ENCODE data around the gene ATP1B2. TPM values are rescaled to one million over a fixed set of nuclear protein-coding genes. Genes with fewer than 3 reads are reported as not detected.

ATP1B2 gene
- total and polyA plus RNA-seq, 10 donors = 0.26 to 10.1 (median 4.2) TPM

DNA sequence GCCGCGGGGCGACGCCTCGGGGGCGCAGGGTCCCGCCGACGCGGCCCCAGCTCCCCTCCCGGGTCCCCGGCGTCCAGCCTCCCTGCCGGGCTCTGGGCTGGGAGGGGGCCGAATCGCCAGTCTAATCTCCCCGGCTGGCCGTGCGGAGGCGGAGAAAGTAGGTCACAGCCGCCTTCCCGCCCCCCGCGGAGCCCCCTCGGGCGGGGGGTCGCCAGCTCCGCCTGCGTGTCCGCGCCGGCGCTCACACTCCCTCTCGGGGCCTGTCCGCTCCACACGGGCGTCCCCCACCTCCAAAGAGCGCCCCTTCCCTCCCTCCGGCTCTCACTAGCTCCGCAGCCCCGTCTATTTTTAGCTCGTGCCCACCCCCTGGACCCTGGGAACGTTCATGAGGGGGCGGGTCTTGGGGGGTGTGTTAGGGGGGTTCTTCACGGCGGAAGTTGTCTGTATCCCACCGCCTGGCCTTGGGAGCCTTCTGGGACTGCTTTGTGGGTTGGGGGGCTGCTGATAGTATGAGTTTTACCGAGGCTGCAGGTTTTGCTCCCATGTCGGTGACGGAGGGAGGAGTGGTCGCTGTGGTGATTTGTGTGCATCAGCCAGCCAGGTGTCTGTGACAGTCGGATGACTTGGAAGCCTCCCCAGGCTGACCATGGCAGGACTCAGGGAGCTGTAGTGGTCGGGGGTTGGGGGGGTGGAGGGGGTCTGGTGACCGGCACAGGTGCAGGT, 1.1 kb downstream of the ATP1B2 start:
- peak overlapping the region; percentile 37 to 76 (median 52) for H3K4me3 ChIP-seq
- DNase-seq = no peak
- TF ChIP-seq, protein P1, sequence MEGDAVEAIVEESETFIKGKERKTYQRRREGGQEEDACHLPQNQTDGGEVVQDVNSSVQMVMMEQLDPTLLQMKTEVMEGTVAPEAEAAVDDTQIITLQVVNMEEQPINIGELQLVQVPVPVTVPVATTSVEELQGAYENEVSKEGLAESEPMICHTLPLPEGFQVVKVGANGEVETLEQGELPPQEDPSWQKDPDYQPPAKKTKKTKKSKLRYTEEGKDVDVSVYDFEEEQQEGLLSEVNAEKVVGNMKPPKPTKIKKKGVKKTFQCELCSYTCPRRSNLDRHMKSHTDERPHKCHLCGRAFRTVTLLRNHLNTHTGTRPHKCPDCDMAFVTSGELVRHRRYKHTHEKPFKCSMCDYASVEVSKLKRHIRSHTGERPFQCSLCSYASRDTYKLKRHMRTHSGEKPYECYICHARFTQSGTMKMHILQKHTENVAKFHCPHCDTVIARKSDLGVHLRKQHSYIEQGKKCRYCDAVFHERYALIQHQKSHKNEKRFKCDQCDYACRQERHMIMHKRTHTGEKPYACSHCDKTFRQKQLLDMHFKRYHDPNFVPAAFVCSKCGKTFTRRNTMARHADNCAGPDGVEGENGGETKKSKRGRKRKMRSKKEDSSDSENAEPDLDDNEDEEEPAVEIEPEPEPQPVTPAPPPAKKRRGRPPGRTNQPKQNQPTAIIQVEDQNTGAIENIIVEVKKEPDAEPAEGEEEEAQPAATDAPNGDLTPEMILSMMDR (IDR thresholded peaks at IDR 0.05 in 8 of 11, conservative IDR thresholded peaks at IDR 0.05 in 3 of 11) = no peak
- TF ChIP-seq POLR2A (IDR thresholded peaks at IDR 0.05) (no peak), POLR2AphosphoS5 (IDR thresholded peaks at IDR 0.05) (no peak)
- 6 to 13% (median 7%) methylated on average over 26 to 54 of the region's 54 CpGs for WGBS, 5 donors
- intact Hi-C loops (cut with DNase I; ENCODE audit: low total_unique reads) = no loop called here
- H3K27me3 ChIP-seq (replicated peaks in 1 of 7) = peaks cover 0 to 66% (median 34%) of the 10 kb centered on the region in 7 donors
- peak overlapping the region in 7 of 8 donors; percentile 30 to 64 (median 46) for H3K27ac ChIP-seq
- H3K36me3 ChIP-seq = no peaks in the 10 kb centered on the region
- no peaks in the 10 kb centered on the region for H3K9me3 ChIP-seq
- H3K4me1 ChIP-seq = peaks cover 9 to 29% (median 22%) of the 10 kb centered on the region in 6 donors

DNA sequence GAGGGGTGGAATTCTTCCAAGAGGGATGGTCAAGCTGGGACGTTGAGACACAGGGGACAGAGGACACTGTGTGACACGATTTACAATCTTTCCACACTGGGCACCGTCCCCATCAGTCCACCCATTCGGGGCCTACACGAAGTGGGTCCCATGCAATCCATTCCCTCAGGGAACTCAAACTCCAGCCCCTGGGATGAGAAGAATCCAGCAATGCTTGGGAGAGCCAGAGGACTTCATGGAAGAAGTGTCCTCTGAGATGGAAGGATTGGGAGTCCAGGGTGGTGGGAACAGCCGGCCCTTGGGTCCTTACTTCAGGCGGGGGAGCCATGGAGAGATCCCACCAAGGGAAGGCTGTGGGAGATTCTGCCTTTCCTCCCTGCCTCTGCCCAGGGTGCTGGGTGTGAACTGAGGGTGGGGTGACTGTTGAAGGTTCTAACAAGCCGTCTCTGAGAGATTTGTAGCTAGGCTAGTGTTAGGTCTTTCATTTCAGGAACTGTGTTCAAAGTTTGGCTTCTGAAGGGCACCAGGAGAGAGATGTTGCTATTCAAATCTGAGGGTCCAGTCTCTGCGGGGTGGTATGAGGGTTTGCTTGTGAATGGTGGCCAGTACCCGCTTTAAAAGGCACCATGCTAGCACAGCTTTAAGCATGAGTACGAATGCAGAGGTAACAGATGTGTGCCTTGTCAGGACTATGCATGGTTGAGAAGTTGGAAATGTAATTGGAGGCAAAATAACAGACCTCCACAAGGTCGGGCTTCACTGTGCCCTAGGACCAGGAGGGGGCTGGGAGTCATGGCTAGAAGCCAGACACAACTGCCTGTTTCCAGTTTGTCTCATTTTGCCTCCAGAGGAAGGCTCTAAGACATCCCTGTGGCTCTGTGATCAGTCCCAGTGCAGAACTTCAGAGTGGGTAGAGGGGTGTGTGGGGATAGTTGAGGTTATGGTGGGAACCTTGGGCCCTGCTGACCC, 1.9 kb downstream of the ATP1B2 start:
- 75 to 80% (median 75%) methylated on average over 10 to 12 of the region's 12 CpGs for WGBS, 5 donors
- TF ChIP-seq POLR2AphosphoS5 (IDR thresholded peaks at IDR 0.05) = no peak
- no peak for TF ChIP-seq POLR2A (IDR thresholded peaks at IDR 0.05)
- TF ChIP-seq, protein P1 (IDR thresholded peaks at IDR 0.05 in 8 of 11, conservative IDR thresholded peaks at IDR 0.05 in 3 of 11) = no peak
- intact Hi-C loops (cut with DNase I; ENCODE audit: low total_unique reads) = no loop called here
- H3K4me3 ChIP-seq = peak overlapping the region in 1 of 8 donors; percentile 76
- H3K36me3 ChIP-seq = no peaks in the 10 kb centered on the region
- H3K9me3 ChIP-seq = no peaks in the 10 kb centered on the region
- peaks cover 0 to 59% (median 34%) of the 10 kb centered on the region in 7 donors for H3K27me3 ChIP-seq (replicated peaks in 1 of 7)
- H3K27ac ChIP-seq = peak overlapping the region in 3 of 8 donors; percentile 46 to 60 (median 53)
- peaks cover 9 to 32% (median 22%) of the 10 kb centered on the region in 6 donors for H3K4me1 ChIP-seq
- DNase-seq = no peak

DNA sequence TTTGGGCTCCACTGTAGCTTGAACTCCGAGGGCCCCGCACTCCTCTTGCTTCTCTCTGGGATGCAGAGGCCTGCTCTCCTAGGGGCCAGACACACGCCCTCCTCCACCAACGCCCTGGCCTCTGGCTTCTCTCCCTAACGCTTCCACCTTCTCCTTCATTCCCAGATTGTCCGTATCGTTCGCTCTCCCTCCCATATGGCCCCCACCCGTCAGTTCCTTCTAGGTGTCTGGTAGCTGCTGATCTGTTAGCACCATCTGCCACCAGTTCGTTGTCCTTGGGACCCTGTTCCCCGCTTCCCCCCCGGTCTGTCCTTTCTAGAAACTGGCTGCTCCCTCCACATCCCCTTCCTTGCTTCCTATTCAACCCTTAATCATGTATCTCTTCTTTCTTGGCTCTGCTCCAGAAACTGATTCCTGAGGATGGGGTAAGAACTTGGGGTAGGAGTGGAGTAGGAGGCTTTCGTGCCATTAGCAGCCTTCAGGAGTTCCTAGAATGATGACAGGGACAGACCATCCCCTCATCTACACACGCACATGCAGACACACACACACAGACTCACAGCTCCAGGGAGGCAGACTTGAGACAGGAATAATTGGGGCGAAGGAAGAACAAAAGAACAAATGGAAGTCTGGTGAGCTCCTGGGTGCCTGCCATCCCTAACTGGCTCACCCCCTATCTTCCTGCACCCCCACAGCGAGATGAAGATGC, 4.3 kb downstream of the ATP1B2 start:
- Histone ChIP-seq H3K27me3 (replicated peaks in 1 of 7) (peaks cover 0 to 36% (median 26%) of the 10 kb centered on the region in 7 donors), H3K4me3 (no peak overlapping the region), H3K27ac (no peak overlapping the region), H3K4me1 (peaks cover 9 to 27% (median 20%) of the 10 kb centered on the region in 6 donors), H3K36me3 (no peaks in the 10 kb centered on the region), H3K9me3 (no peaks in the 10 kb centered on the region)
- intact Hi-C loops (cut with DNase I; ENCODE audit: low total_unique reads) = no loop called here
- no peak for DNase-seq
- WGBS, 5 donors = 72 to 87% (median 86%) methylated on average over 16 of the region's 16 CpGs
- TF ChIP-seq POLR2A (IDR thresholded peaks at IDR 0.05) (no peak), POLR2AphosphoS5 (IDR thresholded peaks at IDR 0.05) (no peak)
- TF ChIP-seq, protein P1 (IDR thresholded peaks at IDR 0.05 in 8 of 11, conservative IDR thresholded peaks at IDR 0.05 in 3 of 11) = no peak

Measured in spleen (tissue), 11 donors.